ENCODE data around the gene TAS2R43.
"Not testable (repeated sequence)": the region's sequence is repeated elsewhere in the genome, so short reads cannot be mapped to it uniquely, and the experiment has no call there.

The TAS2R43 gene

DNA sequence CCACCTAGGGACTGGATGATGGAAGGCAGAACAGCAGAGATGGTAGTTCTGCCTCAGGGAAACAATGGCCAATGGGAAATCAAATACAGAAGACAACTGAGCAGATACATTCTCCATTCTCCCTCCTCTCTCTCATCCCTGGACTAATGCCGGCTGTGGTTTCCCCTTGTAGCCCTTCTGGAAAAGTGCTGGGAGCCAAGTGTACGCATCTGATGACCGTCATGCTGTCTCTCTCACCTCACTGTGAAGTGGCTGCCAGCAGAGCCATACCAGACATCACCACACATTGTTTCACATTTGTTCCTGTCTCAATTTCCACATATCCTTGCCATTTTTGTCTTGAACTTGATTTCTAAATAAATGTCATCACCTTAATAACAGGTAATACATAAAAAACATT lies 33.1 kb downstream of the TAS2R43 start:
- DNase-seq = no peak

DNA sequence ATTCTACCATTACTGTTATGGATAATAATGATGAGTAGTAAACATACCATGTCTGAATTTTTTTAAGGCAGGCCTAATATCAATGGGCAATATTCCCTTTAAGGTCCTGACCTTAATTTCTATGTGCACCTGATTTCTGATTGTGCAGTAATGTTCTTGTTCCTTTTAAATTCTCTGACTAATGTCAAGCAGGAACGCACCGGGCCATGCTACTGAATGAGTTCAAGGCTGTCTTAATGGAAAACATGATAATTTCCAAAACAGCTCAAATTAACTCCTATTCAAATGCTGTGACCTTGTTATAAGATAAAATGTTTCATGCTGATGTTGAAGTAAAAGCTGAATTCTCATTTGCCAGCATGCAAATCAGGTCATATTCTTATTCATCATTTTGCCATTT lies 36.8 kb downstream of the TAS2R43 start:
- no peak for DNase-seq

DNA sequence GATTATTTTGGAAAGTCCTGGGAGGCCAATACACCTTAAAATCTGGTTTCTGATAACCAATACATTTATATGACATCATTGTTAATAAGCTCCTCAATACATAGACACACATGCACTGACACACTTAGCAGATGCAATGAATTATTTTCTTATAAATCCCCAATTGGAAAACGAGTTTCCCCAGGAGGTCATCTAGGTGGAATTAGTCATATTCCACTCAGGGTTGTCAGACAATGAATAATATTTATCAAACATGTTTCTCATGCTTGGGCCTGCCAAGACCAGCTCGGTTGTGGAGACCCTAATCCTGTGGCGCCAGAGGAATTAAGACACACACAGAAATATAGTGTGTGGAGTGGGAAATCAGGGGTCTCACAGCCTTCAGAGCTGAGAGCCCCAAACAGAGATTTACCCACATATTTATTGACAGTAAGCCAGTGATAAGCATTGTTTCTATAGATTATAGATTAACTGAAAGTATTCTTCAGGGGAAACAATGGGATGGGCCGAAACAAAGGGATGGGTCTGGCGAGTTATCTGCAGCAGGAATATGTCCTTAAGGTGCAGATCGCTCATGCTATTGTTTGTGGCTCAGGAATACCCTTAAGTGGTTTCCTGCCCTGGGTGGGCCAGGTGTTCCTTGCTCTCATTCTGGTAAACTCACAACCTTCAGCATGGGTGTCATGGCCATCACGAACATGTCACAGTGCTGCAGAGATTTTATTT lies 42.1 kb downstream of the TAS2R43 start:
- DNase-seq = not testable (repeated sequence)

DNA sequence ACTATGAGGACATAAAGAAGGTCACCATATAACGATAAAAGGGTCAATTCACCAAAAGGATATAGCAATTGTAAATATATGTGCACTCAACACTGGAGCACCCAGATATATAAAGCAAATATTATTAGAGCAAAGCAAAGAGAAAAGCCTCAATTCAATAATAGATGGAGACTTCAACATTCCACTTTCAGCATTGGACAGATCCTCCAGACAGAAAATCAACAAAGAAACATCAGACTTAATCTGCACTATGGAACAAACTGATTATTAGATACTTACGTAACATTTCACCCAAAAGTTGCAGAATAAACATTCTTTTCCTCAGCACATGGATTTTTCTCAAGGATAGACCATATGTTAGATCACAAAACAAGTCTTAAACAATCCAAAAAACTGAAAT lies 50.7 kb downstream of the TAS2R43 start:
- DNase-seq = not testable (repeated sequence)
